WTC11 (cell line): ENCODE measurements around the gene CHST15.

Experiments
- CREB1 ChIP-seq: sonication (generic); formaldehyde crosslinking; IDR thresholded peaks from 2 replicates; pipeline ENCODE4 v1.8.0; 2023; ENCODE audit warnings: mild to moderate bottlenecking, missing genetic modification reagents
- ETV6 ChIP-seq: sonication (generic); formaldehyde crosslinking; IDR thresholded peaks from 2 replicates; pipeline ENCODE4 v1.8.1; 2022; ENCODE audit warnings: mild to moderate bottlenecking, missing genetic modification reagents
- FOXJ3 ChIP-seq: sonication (generic); formaldehyde crosslinking; IDR thresholded peaks from 2 replicates; pipeline ENCODE4 v1.9.0; 2021; ENCODE audit warnings: missing genetic modification reagents, mild to moderate bottlenecking, borderline replicate concordance
- JUN ChIP-seq: sonication (generic); formaldehyde crosslinking; IDR thresholded peaks from 2 replicates; pipeline ENCODE4 v1.8.0; 2023; ENCODE audit warnings: mild to moderate bottlenecking, missing genetic modification reagents
- NFYB ChIP-seq: sonication (generic); formaldehyde crosslinking; conservative IDR thresholded peaks from 2 replicates; pipeline ENCODE4 v1.8.0; 2022; ENCODE audit warnings: low read depth, missing genetic modification reagents
- SP1 ChIP-seq: sonication (generic); formaldehyde crosslinking; conservative IDR thresholded peaks from 2 replicates; pipeline ENCODE4 v1.8.1; 2022; ENCODE audit warnings: missing genetic modification reagents
- ZSCAN18 ChIP-seq: fragments of 250-450 bp; sonication (Bioruptor Pico); IDR thresholded peaks from 2 replicates; pipeline ENCODE4 v2.1.2; 2022; ENCODE audit warnings: mild to moderate bottlenecking, moderate library complexity
- TF ChIP-seq, protein P1 (sequence below): fragments of 200-600 bp; IDR thresholded peaks from 2 replicates; pipeline ENCODE4 v1.8.0; 2022; ENCODE audit warnings: antibody characterized with exemption
- TF ChIP-seq, protein P2 (sequence below): sonication (generic); formaldehyde crosslinking; IDR thresholded peaks from 2 replicates; pipeline ENCODE4 v1.8.1; 2023; ENCODE audit warnings: mild to moderate bottlenecking, missing genetic modification reagents, moderate library complexity

DNA sequence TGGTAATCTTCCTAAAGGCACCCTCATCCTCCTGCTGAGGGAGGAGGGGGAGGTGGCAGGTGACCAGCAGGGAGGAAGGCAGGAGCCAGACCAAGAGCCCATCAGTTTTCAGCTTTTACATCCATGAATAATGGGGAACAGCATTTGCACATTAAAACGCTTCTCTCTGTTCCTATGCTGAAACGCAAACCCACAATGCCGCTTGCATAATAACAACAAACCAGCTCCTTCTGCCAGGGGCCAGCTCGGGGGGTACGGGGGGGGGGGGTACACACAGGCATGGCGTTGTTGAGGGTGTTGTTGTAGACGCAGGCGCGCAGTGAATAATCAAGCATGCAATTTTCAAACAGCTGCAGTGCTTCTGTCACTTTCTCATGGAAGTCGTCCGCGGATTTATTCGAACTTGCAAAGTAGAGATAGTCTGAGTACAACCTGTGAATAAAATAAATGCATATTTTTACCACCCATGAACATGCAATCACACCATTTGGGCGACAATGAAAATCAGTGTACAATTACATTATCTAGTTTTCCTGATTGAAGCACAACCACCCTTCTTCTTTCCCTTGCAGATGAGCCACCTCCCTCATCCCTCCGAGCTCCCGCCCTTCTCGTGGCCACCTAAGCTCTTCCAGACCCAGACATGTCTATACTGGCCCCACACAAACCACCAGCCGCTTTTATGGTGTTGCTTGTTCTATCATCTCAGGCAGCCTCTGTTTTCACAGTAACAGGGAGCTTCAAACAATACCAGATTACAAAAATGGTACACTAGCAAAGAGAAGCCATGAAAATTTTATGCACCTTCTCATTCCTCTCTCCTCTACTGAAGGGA is 72.2 kb downstream of the CHST15 start:
- TF ChIP-seq, protein P1, sequence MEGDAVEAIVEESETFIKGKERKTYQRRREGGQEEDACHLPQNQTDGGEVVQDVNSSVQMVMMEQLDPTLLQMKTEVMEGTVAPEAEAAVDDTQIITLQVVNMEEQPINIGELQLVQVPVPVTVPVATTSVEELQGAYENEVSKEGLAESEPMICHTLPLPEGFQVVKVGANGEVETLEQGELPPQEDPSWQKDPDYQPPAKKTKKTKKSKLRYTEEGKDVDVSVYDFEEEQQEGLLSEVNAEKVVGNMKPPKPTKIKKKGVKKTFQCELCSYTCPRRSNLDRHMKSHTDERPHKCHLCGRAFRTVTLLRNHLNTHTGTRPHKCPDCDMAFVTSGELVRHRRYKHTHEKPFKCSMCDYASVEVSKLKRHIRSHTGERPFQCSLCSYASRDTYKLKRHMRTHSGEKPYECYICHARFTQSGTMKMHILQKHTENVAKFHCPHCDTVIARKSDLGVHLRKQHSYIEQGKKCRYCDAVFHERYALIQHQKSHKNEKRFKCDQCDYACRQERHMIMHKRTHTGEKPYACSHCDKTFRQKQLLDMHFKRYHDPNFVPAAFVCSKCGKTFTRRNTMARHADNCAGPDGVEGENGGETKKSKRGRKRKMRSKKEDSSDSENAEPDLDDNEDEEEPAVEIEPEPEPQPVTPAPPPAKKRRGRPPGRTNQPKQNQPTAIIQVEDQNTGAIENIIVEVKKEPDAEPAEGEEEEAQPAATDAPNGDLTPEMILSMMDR: no peak
- TF ChIP-seq SP1 (CRISPR knock-in tag): no peak
- no peak for TF ChIP-seq NFYB
- no peak for TF ChIP-seq ZSCAN18 (CRISPR knock-in tag)
- no peak for TF ChIP-seq FOXJ3 (CRISPR knock-in tag)
- no peak for TF ChIP-seq JUN
- 0 out of 2 replicates have a peak, but pooled peaks have one; percentile 10 for TF ChIP-seq ETV6 (CRISPR knock-in tag)
- TF ChIP-seq CREB1 (CRISPR knock-in tag): no peak
- TF ChIP-seq, protein P2, sequence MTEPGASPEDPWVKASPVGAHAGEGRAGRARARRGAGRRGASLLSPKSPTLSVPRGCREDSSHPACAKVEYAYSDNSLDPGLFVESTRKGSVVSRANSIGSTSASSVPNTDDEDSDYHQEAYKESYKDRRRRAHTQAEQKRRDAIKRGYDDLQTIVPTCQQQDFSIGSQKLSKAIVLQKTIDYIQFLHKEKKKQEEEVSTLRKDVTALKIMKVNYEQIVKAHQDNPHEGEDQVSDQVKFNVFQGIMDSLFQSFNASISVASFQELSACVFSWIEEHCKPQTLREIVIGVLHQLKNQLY (CRISPR knock-in tag): no peak
